GM19238 (cell line): ENCODE data around the gene IFNB1.

ENCODE experiments used
- DNase-seq: peaks from one replicate; pipeline ENCODE4 v3.0.0; 2011; ENCODE audit warnings: low spot score; ENCODE audit not compliant: insufficient read length

The IFNB1 gene

DNA sequence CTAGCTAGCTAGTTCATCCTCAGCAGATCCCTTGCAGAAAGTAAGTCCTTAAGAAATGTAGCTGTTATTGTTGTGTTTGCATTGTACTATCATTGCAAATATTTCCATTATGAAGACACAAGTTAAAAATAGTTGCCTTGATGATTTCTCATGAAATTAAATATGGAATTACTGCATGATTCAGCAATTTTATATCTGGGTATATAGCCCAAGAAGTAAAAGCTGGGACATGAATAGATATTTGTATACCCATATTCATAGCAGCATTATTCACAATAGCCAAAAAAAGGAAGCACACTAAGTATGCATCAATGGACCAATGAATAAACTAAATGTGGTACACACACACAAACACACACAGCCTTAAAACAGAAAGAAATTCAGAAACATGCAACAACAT lies 6.8 kb downstream of the IFNB1 start:
- DNase-seq, result no peak

GRCh38 chr9:21070171-21070571 lies 7.6 kb downstream of the IFNB1 start:
- no peak for DNase-seq

- DNase-seq, result no peak
Measured at GRCh38 chr9:21060919-21061561, 16.7 kb downstream of the IFNB1 start.

DNA sequence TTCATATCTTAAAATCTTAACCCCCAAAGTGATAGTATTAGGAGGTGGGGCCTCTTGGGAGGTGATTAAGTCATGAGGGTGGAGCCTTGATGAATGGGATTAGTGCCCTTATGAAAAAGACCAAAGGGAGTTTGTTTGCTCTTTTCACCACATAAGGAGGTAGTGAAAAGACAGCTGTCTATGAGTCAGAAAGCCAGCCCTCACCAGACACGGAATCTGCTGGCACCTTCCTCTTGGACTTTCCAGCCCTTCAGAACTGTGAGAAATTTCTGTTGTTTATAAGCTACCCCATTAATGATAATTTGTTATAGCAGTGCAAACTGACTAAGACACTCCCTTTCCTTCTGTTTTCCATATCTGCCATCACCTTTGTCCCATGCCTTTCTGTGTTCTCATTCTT lies 20.8 kb downstream of the IFNB1 start:
- DNase-seq, result no peak

- DNase-seq, result no peak
Measured at GRCh38 chr9:21053851-21054250, 23.9 kb downstream of the IFNB1 start.

DNA sequence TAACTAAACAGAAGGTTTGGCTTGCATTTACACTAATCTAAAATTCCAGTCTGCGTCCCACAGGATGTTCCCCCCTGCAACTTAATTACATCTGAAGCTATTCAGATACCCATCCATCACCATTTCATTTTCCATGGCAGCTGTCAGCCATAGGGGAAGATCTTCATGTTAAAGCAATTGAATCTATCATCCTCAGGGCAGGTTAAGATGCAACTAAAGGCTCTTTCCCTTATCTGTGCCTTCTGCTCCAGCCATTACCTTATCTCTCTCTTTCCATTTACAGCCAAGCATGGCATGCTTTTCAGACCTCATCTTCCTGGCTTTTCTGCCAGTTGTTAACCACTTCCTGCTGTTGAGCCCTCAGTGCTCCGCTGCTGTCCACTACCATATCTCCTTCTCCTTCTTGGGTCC lies 30.5 kb downstream of the IFNB1 start:
- no peak for DNase-seq

DNA sequence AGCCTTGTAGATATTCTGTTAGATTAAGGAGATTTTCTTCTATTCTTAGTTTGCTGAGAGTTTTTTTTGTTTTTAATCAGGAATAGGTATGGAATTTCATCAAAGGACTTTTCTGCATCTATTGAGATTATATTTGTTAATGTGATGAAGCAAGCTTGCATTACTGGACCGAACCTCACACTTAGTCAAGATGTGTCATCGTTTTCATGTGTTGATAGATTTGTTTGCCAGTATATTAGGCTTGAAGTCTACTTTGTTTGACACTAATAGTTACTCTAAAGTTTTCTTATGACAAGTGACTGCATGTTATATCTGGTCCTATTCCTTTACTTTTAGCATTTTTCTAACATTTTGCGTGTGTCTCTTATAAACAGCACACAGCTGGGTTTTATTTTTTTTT lies 33.9 kb downstream of the IFNB1 start:
- DNase-seq, result no peak

- DNase-seq, result no peak
Measured at GRCh38 chr9:21042466-21042865, 35.3 kb downstream of the IFNB1 start.

DNA sequence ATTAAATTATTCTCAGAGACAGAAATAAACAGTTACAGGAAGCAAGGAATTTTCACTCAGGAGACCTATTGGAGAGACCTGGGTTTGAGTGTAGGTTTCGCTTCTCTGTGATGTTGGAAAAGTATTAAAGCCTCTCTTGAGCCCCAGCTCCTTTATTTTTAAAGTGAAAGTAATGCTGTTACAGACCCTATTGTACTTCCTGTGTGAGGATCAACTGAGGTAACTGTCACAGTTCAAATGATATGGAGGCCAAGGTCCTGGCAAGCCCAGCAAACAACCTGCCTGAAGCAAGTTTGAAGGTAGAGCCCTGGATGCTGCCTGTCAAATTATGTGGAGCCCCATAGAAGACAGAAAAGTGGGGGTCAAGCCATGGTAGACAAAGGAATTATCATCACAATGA lies 38.4 kb downstream of the IFNB1 start:
- no peak for DNase-seq

DNA sequence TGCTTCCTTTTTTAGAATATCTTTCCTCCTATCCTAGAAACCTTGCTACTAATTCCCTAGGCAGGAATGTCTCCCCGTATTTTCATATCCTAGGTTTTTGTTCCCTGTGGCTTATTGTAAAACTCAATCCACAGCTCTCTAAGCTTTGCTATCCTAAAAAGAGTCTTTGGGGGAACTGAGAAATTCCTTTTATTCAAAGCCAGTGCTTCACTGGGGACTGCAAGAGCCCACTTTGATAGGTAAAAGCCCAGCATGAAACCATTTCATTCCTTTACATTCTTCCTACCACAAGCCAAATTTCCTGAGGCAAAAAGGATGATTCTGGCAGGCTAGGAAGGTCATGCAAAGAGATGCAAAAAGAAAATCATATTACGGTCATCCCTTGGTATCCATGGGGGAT lies 40.5 kb downstream of the IFNB1 start:
- DNase-seq, result no peak

DNA sequence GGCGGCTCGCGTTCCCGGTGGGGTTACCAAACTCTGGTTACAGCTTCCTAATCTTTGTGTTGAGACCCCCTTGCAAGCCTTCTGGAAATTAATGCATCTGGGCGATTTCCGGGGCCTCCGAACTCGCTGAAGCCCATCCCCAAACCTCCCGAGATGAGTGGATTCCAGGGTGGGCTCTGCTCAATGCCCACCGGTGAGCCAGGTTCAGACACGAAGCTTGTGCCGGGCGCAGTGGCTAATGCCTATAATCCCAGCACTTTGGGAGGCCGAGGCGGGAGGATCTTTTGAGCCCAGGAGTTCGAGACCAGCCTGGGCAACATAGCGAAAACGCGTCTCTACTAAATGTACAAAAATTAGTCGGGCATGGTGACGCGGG lies 45.9 kb downstream of the IFNB1 start:
- DNase-seq, result no peak

DNA sequence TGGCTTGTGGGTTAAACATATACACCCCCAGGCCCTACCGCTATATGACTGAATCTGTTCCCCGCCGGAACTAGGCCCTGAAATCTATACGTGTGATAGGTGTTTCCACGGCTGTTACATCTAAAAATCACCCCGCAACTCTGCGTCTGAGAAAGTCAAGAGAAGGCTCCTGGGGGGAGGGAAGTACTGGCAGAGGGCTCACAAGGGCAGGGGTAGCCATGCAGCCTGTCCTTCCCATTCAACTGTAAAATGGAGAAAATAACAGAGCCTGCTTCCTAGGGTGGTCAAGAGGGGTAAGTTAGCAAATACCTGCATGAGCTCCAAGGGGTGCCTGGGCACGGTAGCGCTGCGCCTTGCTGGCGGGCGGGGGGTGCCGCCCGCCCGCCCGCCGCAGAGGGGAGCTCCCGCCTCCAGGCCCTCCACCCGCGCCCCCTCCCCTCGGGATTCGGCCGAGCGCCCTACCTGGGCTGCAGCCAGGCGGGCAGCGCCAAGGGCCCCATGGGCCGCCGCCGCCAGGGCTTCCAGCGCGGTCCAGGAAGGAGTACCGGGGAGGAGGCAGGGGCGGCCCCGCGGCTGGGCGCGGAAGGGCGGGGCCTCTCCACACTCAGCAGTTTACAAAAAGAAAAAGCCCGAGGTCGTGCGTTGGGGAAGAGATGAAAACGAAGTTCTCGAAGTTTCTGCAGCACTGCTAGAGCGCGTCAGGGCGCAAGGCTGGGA lies 46.5 kb downstream of the IFNB1 start, which contains the start of gene HACD4:
Gene HACD4, minus strand, starts transcription at position 550 of the 717 bp plus-strand sequence. Its CDS starts 50 bp downstream, at position 500.
- DNase-seq, result peak; percentile 58

DNA sequence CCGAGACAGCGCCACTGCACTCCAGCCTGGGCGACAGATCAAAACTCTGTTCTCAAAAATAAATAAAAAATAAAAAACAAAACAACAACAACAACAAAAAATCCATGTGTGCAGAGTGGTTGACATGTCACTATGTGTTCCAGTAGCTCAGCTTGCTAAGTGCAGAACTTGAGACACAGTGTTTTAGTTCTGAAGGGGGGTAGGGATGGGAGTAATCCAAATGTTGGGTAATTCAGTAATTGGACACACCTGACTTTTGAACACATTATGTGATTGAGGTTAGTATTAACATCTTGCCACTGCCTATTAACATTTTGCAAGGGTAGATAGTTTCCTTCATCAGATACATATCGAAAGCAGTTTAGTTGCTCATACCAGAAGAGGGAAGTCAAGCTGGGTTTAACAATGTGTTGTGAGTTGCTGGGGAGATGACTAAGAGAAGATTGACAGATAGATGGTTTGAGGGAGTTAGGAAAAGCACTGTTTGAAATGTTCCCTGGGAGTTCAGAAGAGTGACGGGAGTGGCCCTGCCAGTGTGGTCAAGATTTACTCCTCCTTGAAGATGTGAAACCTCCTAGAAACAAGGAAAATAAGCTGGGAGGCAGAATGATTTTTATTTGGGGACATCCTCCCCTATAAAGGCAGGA lies 47.2 kb downstream of the IFNB1 start:
- peak; percentile 36 for DNase-seq

GRCh38 chr9:21029661-21030060 lies 48.1 kb downstream of the IFNB1 start:
- DNase-seq, result no peak

DNA sequence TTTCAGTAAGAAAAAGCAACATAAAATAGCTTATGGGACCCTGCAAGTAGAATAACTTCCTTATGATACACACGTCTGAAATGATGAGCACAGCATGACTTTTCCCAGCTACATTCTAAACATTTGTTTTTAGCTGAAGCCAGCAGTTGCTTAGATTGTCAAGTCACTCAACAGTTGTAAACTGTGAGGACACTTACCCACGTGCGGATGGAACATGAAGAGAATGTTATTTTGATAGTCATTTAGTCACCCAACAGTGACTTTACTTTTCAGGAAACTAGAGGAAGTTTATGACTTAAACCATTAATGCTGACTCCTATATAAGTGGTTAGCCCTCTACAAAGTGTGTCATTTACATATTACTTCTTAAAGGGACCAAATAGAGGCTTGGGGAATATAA lies 49.3 kb downstream of the IFNB1 start:
- no peak for DNase-seq

DNA sequence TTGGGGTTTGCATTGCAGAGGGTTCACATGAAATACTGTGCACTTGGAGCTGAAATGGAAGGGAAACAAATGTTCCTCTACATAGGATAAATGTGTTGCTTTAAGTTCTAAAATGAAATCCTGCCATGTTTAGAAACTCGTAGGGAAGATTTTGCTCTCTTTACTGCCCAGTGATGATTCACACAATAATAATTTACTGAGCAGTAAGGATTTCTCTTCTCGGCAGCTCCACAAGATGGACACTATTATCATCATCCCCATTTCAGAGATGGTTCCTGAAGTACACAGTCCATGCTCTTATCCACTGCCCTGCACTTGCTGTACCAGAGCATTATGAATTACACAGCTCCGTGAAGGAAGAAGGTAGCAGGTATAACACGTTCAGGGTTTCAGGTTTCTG lies 50.4 kb downstream of the IFNB1 start:
- DNase-seq, result no peak
